Panc1 (cell line): Measurements from ENCODE around the gene EPHX1. TPM values are rescaled to one million over a fixed set of nuclear protein-coding genes. Genes with fewer than 3 reads are reported as not detected.

Experiments used
- ATAC-seq: fragments of 200-7000 bp; cut with Tn5 transposase; 2 replicates; pipeline ENCODE4 v1.9.1; 2020; ENCODE audit warnings: mild to moderate bottlenecking, moderate library complexity
- BruUV-seq: library from RNA; stranded (reverse); fragments of 400-500 nt; replicated peaks from 2 replicates; lab custom pipeline; 2021; lab: Mats Ljungman, UMichigan
- CTCF ChIA-PET: fragments of 300-600 bp; sonication (Branson Sonifier 250); formaldehyde crosslinking; loops from one replicate; lab custom pipeline; 2022; ENCODE audit warnings: antibody characterized with exemption; lab: Charles Lee
- POLR2A ChIA-PET: fragments of 300-600 bp; sonication (Branson Sonifier 250); formaldehyde crosslinking; loops from one replicate; lab custom pipeline; 2022; ENCODE audit warnings: antibody characterized with exemption; lab: Charles Lee
- DNase-seq: peaks from one replicate; pipeline ENCODE4 v3.0.0-alpha.2; 2010; ENCODE audit warnings: low read depth, low spot score
- H3K27ac ChIP-seq: 2 replicates; pipeline ENCODE4 v1.5.1; 2011; ENCODE audit warnings: mild to moderate bottlenecking, low read length, inconsistent platforms
- H3K27me3 ChIP-seq: fragments of 200-500 bp; sonication (Bioruptor generic); 2 replicates; pipeline ENCODE4 v1.6.0; 2014; ENCODE audit warnings: low read length, inconsistent platforms; ENCODE audit not compliant: control insufficient read depth, insufficient read depth
- H3K36me3 ChIP-seq: fragments of 200-500 bp; sonication (Bioruptor generic); 2 replicates; pipeline ENCODE4 v1.5.1; 2014; ENCODE audit warnings: inconsistent platforms, mild to moderate bottlenecking, low read length, moderate library complexity; ENCODE audit not compliant: control insufficient read depth, insufficient read depth
- H3K4me1 ChIP-seq: 2 replicates; pipeline ENCODE4 v1.5.1; 2011; ENCODE audit warnings: inconsistent platforms, mild to moderate bottlenecking, low read length, moderate library complexity; ENCODE audit not compliant: control insufficient read depth, insufficient read depth
- H3K4me3 ChIP-seq, 2 experiments: 2 replicates each; pipeline ENCODE4 v1.5.1; 2011 to 2012; ENCODE audit warnings: low read depth in 2 of 2, low read length in 2 of 2, mild to moderate bottlenecking in 2 of 2, inconsistent platforms in 1 of 2, moderate library complexity in 1 of 2
- H3K9me3 ChIP-seq: fragments of 200-500 bp; sonication (Bioruptor generic); 2 replicates; pipeline ENCODE4 v1.5.1; 2014; ENCODE audit warnings: low read depth, mild to moderate bottlenecking, inconsistent platforms, low read length, moderate library complexity; ENCODE audit not compliant: control insufficient read depth, insufficient read depth
- CTCF ChIP-seq: fragments of 450-650 bp; IDR thresholded peaks from 2 replicates; pipeline ENCODE4 v1.5.1; 2017; ENCODE audit warnings: mild to moderate bottlenecking
- POLR2AphosphoS5 ChIP-seq: IDR thresholded peaks from 2 replicates; pipeline ENCODE4 v1.6.1; 2012; ENCODE audit warnings: mild to moderate bottlenecking, low read depth, low read length, moderate library complexity
- SIN3A ChIP-seq: IDR thresholded peaks from 2 replicates; pipeline ENCODE4 v1.6.1; 2012; ENCODE audit warnings: low read depth, mild to moderate bottlenecking, low read length, moderate library complexity, borderline replicate concordance; ENCODE audit not compliant: insufficient read depth
- TCF7L2 ChIP-seq: IDR thresholded peaks from 2 replicates; pipeline ENCODE4 v1.6.1; 2011; ENCODE audit warnings: mild to moderate bottlenecking, low read depth, low read length, inconsistent platforms
- in situ Hi-C: cut with HindIII; loops from 2 replicates; pipeline ENCODE4 v1.10.0; 2016; ENCODE audit warnings: low sequenced_read_pairs, low pct_unique_long_range_greater_than_20kb
- intact Hi-C: fragments of 100-400 bp; cut with micrococcal nuclease; formaldehyde crosslinking; loops from one replicate; pipeline ENCODE4 v1.10.0; 2022; ENCODE audit not compliant: unreplicated experiment
- total RNA-seq: library from RNA; stranded (reverse); gene quantifications from one replicate; pipeline ENCODE4 v1.2.1, GENCODE V29; 2021; ENCODE audit not compliant: unreplicated experiment
- TF ChIP-seq, protein P1 (sequence below), 2 experiments: IDR thresholded peaks; 2 replicates each; pipeline ENCODE4 v1.6.1; 2011 to 2012; ENCODE audit warnings: low read depth in 2 of 2, control low read depth in 1 of 2, low read length in 1 of 2, mild to moderate bottlenecking in 1 of 2, moderate library complexity in 1 of 2; ENCODE audit not compliant: insufficient read depth in 1 of 2

EPHX1 gene
- total RNA-seq, 1 experiment from 2014 or later = 76.4 TPM

DNA sequence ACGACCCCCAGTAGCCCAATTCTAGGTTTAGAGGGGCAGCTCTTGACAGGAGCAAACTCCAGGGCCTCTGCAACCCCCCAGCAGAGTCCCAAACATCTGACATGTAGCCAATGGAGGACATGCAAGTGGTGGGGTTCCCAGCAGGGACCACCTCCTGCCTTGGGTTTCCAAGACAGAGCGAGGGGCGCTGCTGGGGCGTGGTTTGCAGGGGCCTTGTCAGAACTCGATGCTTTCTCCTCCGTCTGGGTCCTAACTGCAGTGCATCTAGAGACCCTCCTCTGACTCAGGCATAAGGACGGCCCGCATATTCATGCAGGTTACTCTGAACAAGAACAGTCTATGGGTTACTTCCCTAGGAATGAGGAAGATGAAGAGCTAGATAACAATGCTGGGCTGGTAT is 17.2 kb downstream of the EPHX1 start:
- H3K4me1 ChIP-seq = 0 out of 2 replicates have a peak, but pooled peaks cover 3% of the 10 kb centered on the region
- ChIA-PET POLR2A (interaction anchor here (1.3 kb wide), 1 partner anchor 49 kb away, joined by 5 read pairs; the partner anchor contains the start of gene SRP9), CTCF (no interaction called here)
- DNase-seq (no peak), ATAC-seq (no peak)
- H3K27me3 ChIP-seq = no peaks in the 10 kb centered on the region
- in situ Hi-C loops = no loop called here
- intact Hi-C loops = no loop called here
- H3K9me3 ChIP-seq = no peaks in the 10 kb centered on the region
- no peak overlapping the region for H3K4me3 ChIP-seq
- TF ChIP-seq TCF7L2 (no peak), CTCF (no peak), POLR2AphosphoS5 (no peak), SIN3A (no peak)
- TF ChIP-seq, protein P1, sequence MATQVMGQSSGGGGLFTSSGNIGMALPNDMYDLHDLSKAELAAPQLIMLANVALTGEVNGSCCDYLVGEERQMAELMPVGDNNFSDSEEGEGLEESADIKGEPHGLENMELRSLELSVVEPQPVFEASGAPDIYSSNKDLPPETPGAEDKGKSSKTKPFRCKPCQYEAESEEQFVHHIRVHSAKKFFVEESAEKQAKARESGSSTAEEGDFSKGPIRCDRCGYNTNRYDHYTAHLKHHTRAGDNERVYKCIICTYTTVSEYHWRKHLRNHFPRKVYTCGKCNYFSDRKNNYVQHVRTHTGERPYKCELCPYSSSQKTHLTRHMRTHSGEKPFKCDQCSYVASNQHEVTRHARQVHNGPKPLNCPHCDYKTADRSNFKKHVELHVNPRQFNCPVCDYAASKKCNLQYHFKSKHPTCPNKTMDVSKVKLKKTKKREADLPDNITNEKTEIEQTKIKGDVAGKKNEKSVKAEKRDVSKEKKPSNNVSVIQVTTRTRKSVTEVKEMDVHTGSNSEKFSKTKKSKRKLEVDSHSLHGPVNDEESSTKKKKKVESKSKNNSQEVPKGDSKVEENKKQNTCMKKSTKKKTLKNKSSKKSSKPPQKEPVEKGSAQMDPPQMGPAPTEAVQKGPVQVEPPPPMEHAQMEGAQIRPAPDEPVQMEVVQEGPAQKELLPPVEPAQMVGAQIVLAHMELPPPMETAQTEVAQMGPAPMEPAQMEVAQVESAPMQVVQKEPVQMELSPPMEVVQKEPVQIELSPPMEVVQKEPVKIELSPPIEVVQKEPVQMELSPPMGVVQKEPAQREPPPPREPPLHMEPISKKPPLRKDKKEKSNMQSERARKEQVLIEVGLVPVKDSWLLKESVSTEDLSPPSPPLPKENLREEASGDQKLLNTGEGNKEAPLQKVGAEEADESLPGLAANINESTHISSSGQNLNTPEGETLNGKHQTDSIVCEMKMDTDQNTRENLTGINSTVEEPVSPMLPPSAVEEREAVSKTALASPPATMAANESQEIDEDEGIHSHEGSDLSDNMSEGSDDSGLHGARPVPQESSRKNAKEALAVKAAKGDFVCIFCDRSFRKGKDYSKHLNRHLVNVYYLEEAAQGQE (IDR thresholded peaks at IDR 0.05; ENCODE audit: insufficient read depth in 1 of 2, low read depth in 2 of 2, low read length in 1 of 2) = no peak
- BruUV-seq = no TSS peak
- no peak overlapping the region for H3K27ac ChIP-seq
- no peaks in the 10 kb centered on the region for H3K36me3 ChIP-seq

DNA sequence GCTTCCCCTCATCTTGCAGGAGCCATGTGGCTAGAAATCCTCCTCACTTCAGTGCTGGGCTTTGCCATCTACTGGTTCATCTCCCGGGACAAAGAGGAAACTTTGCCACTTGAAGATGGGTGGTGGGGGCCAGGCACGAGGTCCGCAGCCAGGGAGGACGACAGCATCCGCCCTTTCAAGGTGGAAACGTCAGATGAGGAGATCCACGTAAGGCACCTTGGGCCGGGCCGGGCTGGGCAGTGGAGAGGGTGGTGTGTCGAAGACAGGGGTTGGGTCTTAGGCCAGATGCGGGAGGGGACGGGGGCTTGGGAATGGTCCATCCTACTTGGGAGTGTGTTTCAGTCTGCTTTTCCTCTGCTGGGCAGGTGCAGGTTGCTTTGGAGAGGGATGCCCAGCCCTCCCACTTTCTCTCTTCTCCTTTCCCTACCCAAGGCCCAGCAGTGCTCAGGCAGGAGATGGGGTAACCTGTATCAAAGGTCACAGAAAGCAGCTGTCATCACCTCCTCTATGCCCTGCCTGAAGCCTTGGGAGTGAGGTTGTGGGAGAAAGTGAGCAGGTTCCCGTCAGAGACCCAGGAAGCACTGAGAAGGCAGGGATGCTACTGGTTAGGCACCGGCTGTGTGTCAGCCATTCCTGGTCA is 18.9 kb downstream of the EPHX1 start:
- Histone ChIP-seq H3K36me3 (no peaks in the 10 kb centered on the region), H3K27me3 (no peaks in the 10 kb centered on the region), H3K4me1 (0 out of 2 replicates have a peak, but pooled peaks cover 3% of the 10 kb centered on the region), H3K27ac (no peak overlapping the region), H3K4me3 (no peak overlapping the region), H3K9me3 (no peaks in the 10 kb centered on the region)
- intact Hi-C loops (no loop called here), in situ Hi-C loops (no loop called here)
- ChIA-PET CTCF (no interaction called here), POLR2A (no interaction called here)
- no TSS peak for BruUV-seq
- ATAC-seq (0 out of 2 replicates have a peak, but pooled peaks have one; percentile 20), DNase-seq (no peak)
- TF ChIP-seq SIN3A (no peak), TCF7L2 (no peak), POLR2AphosphoS5 (no peak), CTCF (no peak)
- TF ChIP-seq, protein P1 (IDR thresholded peaks at IDR 0.05; ENCODE audit: insufficient read depth in 1 of 2, low read depth in 2 of 2, low read length in 1 of 2) = no peak
